Measurements from ENCODE around the gene LRRC73.
"Not testable (repeated sequence)": the region's sequence is repeated elsewhere in the genome, so short reads cannot be mapped to it uniquely, and the experiment has no call there.

Gene LRRC73

DNA sequence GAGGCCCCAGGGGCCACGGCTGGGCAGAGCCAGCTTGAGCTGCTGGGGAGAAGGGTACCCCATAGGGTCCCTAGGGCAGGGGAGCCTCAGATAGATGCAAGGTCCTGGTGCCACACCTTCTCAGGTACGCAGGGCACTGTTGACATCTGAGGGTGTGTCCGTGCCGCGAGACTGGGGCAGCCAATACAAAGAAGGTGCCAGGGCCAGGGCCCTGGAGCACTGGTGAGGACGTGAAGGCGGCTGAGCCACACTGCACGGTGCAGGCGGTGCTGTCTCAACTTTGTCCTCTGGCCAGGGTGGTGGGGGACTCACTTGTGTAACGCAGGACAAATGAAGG, 649 bp upstream of the LRRC73 start:
- DNase-seq (ENCODE audit: low read depth) = no peak

DNA sequence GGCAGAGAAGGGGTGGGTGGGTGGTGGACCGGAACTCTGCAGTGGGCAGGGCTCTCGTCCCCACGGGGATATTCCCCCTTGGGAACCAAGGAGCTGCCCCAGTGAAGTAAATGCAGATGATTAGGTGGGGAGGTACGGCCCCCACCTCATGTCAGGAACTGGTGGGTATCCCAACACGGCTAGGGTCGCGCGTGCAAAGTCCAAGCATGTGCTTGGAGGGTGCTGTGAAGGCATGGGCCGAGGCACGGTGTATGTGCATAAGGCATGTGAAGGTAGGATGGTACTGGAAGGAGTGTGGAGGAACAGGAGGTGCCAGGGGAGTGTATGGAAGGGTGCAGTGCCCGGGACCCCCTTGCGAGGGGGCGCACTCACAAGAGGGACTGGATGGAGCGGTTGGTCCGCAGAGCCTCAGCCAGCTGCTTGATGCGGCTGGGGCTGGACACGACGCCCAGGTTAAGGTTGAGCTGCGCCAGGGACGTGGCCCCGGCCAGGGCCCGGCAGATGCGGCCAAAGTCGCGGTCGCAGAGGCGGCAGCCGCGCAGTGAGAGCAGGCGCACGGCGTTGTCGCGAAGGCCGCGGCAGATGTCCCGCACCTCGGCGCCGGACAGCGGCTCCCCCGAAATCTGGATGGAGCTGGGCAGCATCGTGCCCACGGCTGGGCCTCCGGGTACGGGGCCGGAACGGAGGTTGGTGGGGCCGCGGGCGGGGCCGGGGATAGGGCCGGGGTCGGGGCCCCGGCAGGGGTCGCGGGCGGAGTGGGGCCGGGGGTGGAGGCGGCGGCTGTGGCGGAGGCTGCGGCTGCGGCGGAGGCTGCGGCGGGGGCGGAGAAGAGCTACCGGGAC, 783 bp downstream of the LRRC73 start:
- DNase-seq (ENCODE audit: low read depth) = no peak

- no peak for DNase-seq (ENCODE audit: low read depth)
These were observed 1.5 kb downstream of the LRRC73 start for GRCh38 chr6:43508481-43509141.

DNA sequence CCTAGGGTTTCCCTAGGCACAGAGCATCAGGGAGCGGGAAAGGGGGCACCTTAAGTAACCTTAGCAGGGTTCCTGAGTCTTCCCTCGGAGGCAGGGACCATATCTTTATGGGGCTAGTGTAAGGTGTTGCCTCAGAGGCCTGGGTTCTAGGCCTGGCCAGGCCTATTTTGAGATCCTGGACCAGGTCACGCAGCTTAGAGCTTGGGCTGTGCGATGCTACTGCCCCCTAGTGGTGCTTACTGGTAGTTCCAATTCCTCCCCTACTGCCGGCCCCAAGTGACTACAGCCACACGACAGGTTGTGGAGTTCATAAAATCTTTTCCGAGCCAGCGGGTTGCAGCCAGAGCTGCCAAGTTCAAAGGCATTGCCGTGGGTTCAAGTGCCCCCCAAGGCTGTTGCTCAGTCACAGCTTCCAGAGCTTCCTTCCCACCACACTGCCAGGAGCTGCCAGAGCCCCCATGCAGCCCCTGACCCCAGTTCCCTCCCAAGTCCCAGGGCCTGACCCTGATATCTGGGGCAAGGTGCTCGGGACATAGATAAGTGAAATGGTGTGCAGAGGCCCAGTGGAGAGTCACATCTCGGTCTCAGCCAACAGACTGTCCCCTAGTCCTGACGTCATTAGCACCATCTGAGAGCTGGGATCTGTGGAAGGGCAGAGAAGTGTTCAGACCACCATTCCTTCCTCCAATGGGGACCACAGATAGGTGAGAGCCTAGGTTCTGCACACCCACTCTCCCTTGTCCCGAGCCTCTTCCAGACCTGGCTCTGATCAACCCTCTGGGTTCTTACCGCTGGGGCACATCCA, 3.3 kb downstream of the LRRC73 start:
- peak; percentile 62 for DNase-seq (ENCODE audit: low read depth)

- no peak for DNase-seq (ENCODE audit: low read depth)
These were observed 4.0 kb downstream of the LRRC73 start for GRCh38 chr6:43506171-43506570.

DNA sequence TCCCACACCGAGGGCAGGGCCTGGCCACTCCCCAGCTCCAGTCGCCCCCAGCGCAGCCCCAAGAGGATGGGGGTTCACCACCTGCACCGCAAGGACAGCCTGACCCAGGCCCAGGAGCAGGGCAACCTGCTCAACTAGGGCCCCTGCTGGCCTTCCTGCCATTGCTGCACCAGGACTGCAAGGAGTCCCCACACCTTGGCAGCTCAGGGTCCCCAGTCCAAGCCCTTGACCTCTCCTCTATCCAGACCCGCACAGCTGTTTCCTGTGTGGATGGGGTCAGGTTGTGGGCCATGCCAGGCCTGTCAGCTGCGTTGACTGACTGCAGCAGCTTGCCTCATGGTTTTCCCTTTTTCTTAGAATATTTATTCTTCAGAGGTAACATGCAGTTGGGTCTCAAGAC, 4.4 kb downstream of the LRRC73 start:
- DNase-seq (ENCODE audit: low read depth) = no peak

- DNase-seq (ENCODE audit: low read depth) = no peak
These were observed 5.2 kb downstream of the LRRC73 start for GRCh38 chr6:43504756-43505593.

DNA sequence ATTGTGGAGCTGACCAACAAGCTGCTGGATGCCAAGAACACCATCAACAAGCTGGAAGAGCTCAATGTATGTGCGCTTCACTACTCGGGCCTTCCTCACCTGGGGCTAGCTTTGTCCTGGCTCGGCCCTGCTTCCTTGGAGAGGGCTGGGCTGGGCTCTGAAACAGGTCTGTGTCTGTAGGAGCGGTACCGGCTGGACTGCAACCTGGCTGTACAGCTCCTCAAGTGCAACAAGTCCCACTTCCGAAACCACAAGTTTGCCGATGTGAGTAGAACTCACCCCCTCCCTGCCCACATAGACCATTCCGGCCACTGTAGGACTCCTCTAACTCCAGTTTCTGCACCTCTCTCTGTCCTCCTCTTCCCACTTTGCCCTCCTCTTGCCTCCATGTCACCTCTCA, 6.7 kb downstream of the LRRC73 start:
- DNase-seq (ENCODE audit: low read depth) = no peak

DNA sequence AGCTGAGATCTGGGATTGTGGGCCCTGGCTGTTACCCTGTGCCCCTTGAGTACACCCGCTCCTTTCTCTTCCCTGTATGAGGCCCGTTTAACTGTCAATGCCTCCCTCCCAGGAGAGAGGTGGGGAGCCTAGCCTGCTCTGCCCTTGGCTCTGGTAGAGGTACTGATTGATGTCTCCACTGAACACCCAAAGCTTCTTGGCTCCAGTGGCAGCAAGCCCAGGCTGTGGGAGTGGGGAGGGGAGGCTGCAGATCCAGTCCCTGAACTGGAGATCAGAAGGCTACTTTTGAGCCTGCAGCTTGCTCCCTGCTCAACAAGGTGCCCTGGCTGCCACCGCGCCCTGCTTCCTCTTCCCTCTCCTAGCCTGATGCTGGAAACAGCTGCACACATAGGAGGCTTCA, 7.5 kb downstream of the LRRC73 start:
- no peak for DNase-seq (ENCODE audit: low read depth)

- no peak for DNase-seq (ENCODE audit: low read depth)
These were observed 9.2 kb downstream of the LRRC73 start for GRCh38 chr6:43500921-43501320.

- DNase-seq (ENCODE audit: low read depth) = no peak
These were observed 10.9 kb downstream of the LRRC73 start for GRCh38 chr6:43499028-43499815.

DNA sequence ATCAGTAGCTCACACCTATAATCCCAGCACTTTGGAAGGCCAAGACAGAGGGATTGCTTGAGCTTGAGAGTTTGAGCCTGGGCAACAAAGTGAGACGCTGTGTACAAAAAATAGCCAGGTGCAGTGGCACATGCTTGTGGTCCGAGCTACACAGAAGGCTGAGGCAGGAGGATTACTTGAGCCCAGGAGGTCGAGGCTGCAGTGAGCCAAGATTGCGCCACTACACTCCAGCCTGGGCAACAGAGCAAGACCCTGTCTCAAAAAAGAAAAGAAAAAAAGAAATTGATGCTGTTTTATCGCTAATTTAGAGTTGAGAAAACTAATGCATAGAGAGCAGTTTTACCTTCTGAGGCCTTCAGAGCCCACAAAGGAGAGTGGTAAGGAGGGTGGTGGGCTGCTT, 11.9 kb downstream of the LRRC73 start:
- not testable (repeated sequence) for DNase-seq (ENCODE audit: low read depth)

DNA sequence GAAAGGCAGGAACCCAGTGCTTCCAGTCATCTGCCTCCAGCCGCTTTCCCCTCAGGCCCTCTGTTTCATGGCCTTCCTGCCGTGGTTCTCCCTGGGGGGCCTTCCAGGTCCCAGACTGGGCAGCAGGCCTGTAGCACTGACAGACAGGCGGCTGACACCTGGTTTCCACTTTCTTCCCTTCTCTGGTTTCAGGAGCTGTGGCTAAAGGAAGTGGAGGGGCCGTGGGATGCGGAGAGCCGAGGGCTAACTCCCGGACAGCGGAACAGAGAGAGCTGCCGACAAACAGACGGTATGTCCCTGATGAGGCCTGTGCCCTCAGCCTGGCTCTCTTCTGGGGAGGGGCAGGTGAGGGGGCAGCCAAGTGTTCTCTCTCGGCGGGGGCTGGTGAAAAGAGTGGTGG, 12.5 kb downstream of the LRRC73 start:
- DNase-seq (ENCODE audit: low read depth) = no peak

DNA sequence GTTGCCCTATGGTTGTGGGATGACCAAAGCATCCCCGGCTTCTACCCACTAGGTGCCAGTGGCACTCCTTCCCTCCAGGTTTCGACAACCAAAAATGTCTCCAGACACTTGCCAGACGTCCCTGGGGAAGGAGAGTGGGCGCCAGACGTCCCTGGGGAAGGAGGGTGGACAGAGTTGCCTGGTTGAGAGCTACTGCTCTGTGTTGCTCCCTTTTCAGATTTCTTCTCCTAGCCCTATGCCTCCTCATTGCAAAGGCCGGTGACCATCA, 13.1 kb downstream of the LRRC73 start:
- DNase-seq (ENCODE audit: low read depth) = no peak

DNA sequence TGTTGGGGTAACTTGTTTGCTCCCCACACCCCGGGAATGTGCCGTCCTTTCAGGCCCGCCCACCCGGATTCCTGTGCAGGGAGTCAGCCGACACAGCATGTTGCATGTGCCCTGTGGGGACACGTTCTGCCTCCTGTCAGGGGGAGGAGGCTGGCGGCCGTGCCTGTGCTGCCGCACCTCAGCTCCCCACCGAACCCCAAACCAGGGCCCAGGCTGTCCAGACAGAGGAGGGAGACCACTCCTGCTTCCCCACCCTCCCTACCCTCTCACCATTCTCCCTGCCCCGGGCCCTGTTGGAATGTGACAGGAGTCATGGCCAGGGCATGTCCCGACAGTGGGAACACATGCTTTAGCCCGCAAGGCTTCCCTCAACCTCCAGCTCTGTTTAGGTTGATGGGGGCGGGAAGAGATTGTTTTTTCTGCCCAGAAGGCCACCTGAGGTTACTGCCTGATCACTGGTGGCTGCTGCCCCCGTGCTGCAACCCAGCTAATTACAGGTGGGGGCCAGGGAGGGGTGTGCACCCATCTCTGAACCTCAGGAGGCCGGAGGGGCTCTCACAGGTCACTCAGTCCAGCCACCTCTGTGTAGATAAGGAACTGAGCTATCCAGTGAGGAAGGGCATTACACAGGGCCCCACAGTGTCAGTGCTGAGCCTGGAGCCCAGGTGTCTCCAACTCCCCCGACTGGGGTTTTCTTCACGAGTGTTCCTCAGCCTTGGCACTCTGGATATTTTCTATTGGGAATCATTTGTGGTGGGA, 13.6 kb downstream of the LRRC73 start:
- no peak for DNase-seq (ENCODE audit: low read depth)

GRCh38 chr6:43495409-43495941, 14.7 kb downstream of the LRRC73 start:
- no peak for DNase-seq (ENCODE audit: low read depth)

GRCh38 chr6:43494766-43495165, 15.4 kb downstream of the LRRC73 start:
- DNase-seq (ENCODE audit: low read depth) = no peak

- DNase-seq (ENCODE audit: low read depth) = no peak
These were observed 15.8 kb downstream of the LRRC73 start for GRCh38 chr6:43494321-43494720.

GRCh38 chr6:43493833-43494232, 16.3 kb downstream of the LRRC73 start:
- no peak for DNase-seq (ENCODE audit: low read depth)

DNA sequence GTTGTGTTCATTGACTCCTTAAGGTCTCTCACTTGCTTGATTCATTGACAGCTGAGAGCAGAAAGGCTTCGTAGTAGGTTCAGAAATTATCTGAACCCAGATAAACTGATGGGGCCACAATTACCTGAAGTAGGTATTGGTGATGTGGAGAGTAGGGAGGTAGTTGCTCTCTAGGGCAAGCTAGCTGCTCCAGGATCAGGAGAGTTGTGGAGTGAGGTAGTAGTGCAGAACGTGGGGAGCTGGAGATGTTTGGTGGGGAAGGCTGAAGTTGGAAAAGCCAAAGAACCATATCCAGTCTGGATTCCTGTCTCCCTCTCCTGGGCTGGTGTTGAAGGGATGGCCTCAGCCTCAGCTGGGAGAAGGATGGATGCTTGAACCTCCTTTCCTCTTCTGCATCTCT, 16.9 kb downstream of the LRRC73 start:
- no peak for DNase-seq (ENCODE audit: low read depth)

GRCh38 chr6:43492673-43493072, 17.5 kb downstream of the LRRC73 start:
- DNase-seq (ENCODE audit: low read depth) = no peak
